Thyroid gland (tissue), 4 donors: ENCODE measurements around the gene TATDN2. TPM values are rescaled to one million over a fixed set of nuclear protein-coding genes. Genes with fewer than 3 reads are reported as not detected.
A peak's percentile ranks its signal among the peaks of the same experiment; 100 is the strongest.
"Not testable (repeated sequence)": the region's sequence is repeated elsewhere in the genome, so short reads cannot be mapped to it uniquely, and the experiment has no call there.

Experiments
- DNase-seq, 2 donors: peaks; one replicate each; pipeline ENCODE4 v3.0.0-alpha.2; 2019
- H3K27ac ChIP-seq, 3 donors: fragments of 200-600 bp; sonication (generic); 1 replicate in 2 of 3; 2 replicates in 1 of 3; pipeline ENCODE4 v1.5.1; 2016 to 2019; ENCODE audit warnings: mild to moderate bottlenecking in 1 of 3, moderate library complexity in 1 of 3
- H3K27me3 ChIP-seq: fragments of 200-600 bp; sonication (generic); one replicate; pipeline ENCODE4 v1.5.1; 2019
- H3K36me3 ChIP-seq, 2 donors: fragments of 200-600 bp; sonication (generic); one replicate each; pipeline ENCODE4 v1.5.1; 2016 to 2019
- H3K4me1 ChIP-seq, 2 donors: fragments of 200-600 bp; sonication (generic); one replicate each; pipeline ENCODE4 v1.5.1; 2017 to 2019
- H3K4me3 ChIP-seq, 3 donors: fragments of 200-600 bp; sonication (generic); replicated peaks in 1 of 3; 1 replicate in 2 of 3; 2 replicates in 1 of 3; pipeline ENCODE4 v1.5.1; 2016; ENCODE audit warnings: mild to moderate bottlenecking in 1 of 3
- H3K9me3 ChIP-seq: fragments of 200-600 bp; sonication (generic); one replicate; pipeline ENCODE4 v1.5.1; 2017
- POLR2A ChIP-seq, 2 donors: fragments of 450-650 bp; IDR thresholded peaks; one replicate each; pipeline ENCODE4 v1.6.1; 2017; ENCODE audit warnings: antibody characterized with exemption in 2 of 2, mild to moderate bottlenecking in 2 of 2, moderate library complexity in 1 of 2
- WGBS, 2 donors: methylation state at CpG; one replicate each; pipeline ENCODE4 v1.1.5; 2017; 5-methylcytosine and 5-hydroxymethylcytosine counted together
- intact Hi-C: fragments of 100-400 bp; cut with DNase I; formaldehyde crosslinking; loops from one replicate; pipeline ENCODE4 v1.15.1; 2023
- total RNA-seq, 4 donors: library from RNA; depleted of rRNA; stranded (reverse); fragments of >200 nt; gene quantifications; one replicate each; pipeline ENCODE4 v1.2.3, GENCODE V29; 2016
- TF ChIP-seq, protein P1 (sequence below), 6 experiments: fragments of 200-600 bp in 3 of 6; fragments of 450-650 bp in 3 of 6; sonication (generic) in 3 of 6; IDR thresholded peaks; one replicate each; pipeline ENCODE4 v1.5.1; 2016 to 2019; ENCODE audit warnings: antibody characterized with exemption in 6 of 6, mild to moderate bottlenecking in 2 of 6, inconsistent platforms in 1 of 6, moderate library complexity in 1 of 6

Gene TATDN2
- total RNA-seq, 4 donors from 2014 or later, result 21.4 to 37.1 (median 30.1) TPM

DNA sequence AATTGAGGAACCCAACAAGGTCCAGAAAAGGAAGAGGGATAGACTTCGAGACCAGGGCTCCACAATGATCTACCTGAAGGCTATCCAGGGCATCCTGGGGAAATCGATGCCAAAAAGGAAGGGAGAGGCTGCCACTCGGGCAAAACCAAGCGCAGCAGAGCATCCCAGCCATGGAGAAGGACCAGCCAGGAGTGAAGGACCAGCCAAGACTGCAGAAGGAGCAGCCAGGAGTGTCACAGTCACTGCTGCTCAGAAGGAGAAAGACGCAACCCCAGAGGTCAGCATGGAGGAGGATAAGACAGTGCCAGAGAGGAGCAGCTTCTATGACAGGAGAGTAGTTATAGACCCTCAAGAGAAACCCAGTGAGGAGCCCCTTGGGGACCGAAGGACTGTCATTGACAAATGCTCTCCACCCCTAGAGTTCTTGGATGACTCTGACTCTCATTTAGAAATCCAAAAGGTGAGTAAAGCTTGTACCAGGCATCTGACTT lies 12.0 kb downstream of the TATDN2 start:
- intact Hi-C loops, result no loop called here
- no peak for DNase-seq
- no peak for TF ChIP-seq POLR2A (IDR thresholded peaks at IDR 0.05)
- TF ChIP-seq, protein P1, sequence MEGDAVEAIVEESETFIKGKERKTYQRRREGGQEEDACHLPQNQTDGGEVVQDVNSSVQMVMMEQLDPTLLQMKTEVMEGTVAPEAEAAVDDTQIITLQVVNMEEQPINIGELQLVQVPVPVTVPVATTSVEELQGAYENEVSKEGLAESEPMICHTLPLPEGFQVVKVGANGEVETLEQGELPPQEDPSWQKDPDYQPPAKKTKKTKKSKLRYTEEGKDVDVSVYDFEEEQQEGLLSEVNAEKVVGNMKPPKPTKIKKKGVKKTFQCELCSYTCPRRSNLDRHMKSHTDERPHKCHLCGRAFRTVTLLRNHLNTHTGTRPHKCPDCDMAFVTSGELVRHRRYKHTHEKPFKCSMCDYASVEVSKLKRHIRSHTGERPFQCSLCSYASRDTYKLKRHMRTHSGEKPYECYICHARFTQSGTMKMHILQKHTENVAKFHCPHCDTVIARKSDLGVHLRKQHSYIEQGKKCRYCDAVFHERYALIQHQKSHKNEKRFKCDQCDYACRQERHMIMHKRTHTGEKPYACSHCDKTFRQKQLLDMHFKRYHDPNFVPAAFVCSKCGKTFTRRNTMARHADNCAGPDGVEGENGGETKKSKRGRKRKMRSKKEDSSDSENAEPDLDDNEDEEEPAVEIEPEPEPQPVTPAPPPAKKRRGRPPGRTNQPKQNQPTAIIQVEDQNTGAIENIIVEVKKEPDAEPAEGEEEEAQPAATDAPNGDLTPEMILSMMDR (IDR thresholded peaks at IDR 0.05), result no peak
- 89 to 96% methylated on average over 6 of the region's 6 CpGs for WGBS, 2 donors
- H3K4me3 ChIP-seq, result no peak overlapping the region
- no peaks in the 10 kb centered on the region for H3K9me3 ChIP-seq
- H3K27ac ChIP-seq, result no peak overlapping the region
- peaks cover 23 to 39% of the 10 kb centered on the region in 2 donors for H3K4me1 ChIP-seq
- H3K27me3 ChIP-seq, result no peaks in the 10 kb centered on the region
- H3K36me3 ChIP-seq, result peaks cover 0 to 12% of the 10 kb centered on the region in 2 donors

DNA sequence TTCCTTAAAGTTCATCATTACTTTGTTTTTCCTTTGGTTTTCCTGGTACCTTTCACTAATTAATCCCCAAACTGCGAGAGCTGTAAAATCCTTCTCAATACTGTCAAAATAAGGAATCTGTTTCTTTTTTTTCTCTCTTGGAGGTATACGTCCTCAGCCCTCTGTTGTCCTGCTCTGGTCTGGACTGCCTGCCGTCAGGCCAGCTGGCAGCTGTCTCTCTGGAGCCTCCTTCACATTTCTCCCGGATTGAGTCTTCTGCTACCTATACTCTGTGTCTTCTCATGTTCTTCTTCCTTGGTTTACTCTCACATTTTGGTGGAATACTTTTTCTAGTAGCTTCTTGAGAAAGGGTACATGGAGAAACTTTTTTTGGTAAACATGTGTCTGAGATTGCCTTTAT lies 13.8 kb downstream of the TATDN2 start:
- no peak overlapping the region for H3K4me3 ChIP-seq
- WGBS, 2 donors, result 57 to 66% methylated on average over 4 of the region's 4 CpGs
- peaks cover 23 to 39% of the 10 kb centered on the region in 2 donors for H3K4me1 ChIP-seq
- no peak for TF ChIP-seq POLR2A (IDR thresholded peaks at IDR 0.05)
- TF ChIP-seq, protein P1 (IDR thresholded peaks at IDR 0.05), result no peak
- peak overlapping the region; percentile 38 to 83 (median 74) for H3K27ac ChIP-seq
- H3K9me3 ChIP-seq, result no peaks in the 10 kb centered on the region
- intact Hi-C loops, result no loop called here
- H3K27me3 ChIP-seq, result no peaks in the 10 kb centered on the region
- no peak for DNase-seq
- H3K36me3 ChIP-seq, result peaks cover 0 to 12% of the 10 kb centered on the region in 2 donors

DNA sequence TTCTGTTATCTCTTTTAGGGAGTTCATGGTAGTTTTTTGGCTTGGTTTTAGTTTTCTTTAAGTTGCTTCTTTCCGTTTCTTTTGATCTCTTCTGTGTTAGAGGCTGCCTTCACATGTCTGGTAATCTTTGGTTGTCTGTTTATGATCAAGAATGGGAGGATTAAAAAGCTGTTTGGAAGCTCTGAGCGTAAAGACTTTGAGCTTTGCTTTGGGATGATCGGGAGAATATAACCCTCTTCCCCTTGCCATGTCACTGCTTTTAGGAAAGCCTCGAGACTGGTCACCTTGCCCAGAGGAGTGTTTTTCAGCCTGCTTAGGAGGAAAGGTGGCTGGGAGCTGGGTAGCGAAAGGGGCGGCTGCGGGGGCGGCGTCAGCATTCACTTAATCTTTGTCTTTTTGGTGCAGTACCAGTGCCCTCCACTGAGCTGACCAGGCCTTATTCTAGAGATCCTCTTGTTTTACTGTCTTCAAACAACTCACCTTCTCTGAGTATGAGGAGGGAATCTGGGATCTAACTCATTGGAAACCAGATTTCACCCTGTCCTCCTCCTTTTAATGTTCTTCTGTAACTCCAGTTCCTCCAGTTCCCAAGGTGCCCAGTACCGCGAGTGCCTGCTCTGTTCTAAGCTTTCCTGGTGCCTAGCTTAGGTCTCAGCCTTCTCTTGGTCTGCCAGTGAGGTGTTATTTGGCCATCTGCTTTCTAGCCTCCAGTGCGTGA lies 15.5 kb downstream of the TATDN2 start:
- peak; percentile 35 to 46 for DNase-seq
- intact Hi-C loops, result no loop called here
- H3K36me3 ChIP-seq, result peaks cover 0 to 12% of the 10 kb centered on the region in 2 donors

DNA sequence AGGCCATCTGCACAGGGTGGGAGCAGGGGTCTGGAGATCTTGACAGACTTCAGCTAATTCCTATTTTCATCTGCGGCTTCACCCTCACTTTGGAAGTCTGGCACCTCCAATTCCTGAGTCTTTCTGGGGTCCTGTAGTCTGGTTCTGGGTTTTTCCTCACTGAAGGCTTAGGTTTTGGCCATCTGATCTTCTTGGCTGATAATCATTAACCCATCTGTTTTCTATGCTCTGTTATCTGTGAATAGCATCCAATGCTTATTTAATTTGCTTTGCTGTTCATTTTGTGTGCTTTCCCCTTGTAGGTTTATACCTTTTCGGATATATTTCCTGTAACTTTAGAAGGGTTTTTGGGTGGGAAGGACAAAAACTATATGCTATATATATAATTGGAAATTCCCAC lies 17.6 kb downstream of the TATDN2 start:
- peaks cover 4 to 9% of the 10 kb centered on the region in 2 donors for H3K36me3 ChIP-seq
- TF ChIP-seq, protein P1 (IDR thresholded peaks at IDR 0.05), result no peak
- TF ChIP-seq POLR2A (IDR thresholded peaks at IDR 0.05), result no peak
- no peak for DNase-seq
- 92 to 95% methylated on average over 2 of the region's 2 CpGs for WGBS, 2 donors
- no peaks in the 10 kb centered on the region for H3K9me3 ChIP-seq
- intact Hi-C loops, result no loop called here
- peaks cover 23 to 36% of the 10 kb centered on the region in 2 donors for H3K4me1 ChIP-seq
- H3K27ac ChIP-seq, result no peak overlapping the region
- no peak overlapping the region for H3K4me3 ChIP-seq
- H3K27me3 ChIP-seq, result no peaks in the 10 kb centered on the region

More for the DNA sequence above, 15.5 kb downstream of the TATDN2 start:
- peaks cover 23 to 47% of the 10 kb centered on the region in 2 donors for H3K4me1 ChIP-seq
- no peaks in the 10 kb centered on the region for H3K9me3 ChIP-seq
- WGBS, 2 donors, result 62 to 63% methylated on average over 12 of the region's 12 CpGs
- H3K4me3 ChIP-seq, result no peak overlapping the region
- no peak for TF ChIP-seq POLR2A (IDR thresholded peaks at IDR 0.05)
- TF ChIP-seq, protein P1 (IDR thresholded peaks at IDR 0.05), result peak in 3 of 6 experiments; percentile 31 to 43 (median 41)
- peak overlapping the region in 1 of 3 donors; percentile 5 for H3K27ac ChIP-seq
- H3K27me3 ChIP-seq, result no peaks in the 10 kb centered on the region

DNA sequence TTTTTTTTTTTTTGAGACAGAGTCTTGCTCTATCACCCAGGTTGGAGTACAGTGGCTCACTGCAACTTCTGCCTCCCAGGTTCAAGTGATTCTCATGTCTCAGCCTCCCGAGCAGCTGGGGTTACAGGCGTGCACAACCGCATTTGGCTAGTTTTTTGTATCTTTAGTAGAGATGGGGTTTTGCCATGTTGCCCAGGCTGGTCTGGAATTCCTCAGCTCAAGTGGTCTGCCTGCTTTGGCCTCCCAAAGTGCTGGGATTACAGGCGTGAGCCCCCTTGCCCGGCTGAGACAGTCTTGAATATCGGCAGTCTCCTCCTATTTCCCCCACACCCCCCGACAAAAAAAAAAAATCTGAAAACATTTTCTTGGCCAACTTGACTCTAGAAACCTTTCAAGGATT lies 18.7 kb downstream of the TATDN2 start:
- H3K4me3 ChIP-seq, intact Hi-C loops, H3K27me3 ChIP-seq, H3K27ac ChIP-seq, H3K9me3 ChIP-seq, DNase-seq: not testable (repeated sequence)
- 89 to 95% methylated on average over 7 of the region's 7 CpGs for WGBS, 2 donors
- H3K4me1 ChIP-seq, result peaks cover 21 to 28% of the 10 kb centered on the region in 2 donors
- H3K36me3 ChIP-seq, result peaks cover 12% of the 10 kb centered on the region in 2 donors
